IMR-90 (cell line): ENCODE results near the gene TGFBR2. TPM values are rescaled to one million over a fixed set of nuclear protein-coding genes. Genes with fewer than 3 reads are reported as not detected.

Experiments used
- ATAC-seq: fragments of 200-7000 bp; cut with Tn5 transposase; 2 replicates; pipeline ENCODE4 v1.9.1; 2020; ENCODE audit warnings: low read depth, mild to moderate bottlenecking, moderate library complexity
- BruUV-seq: library from RNA; stranded (reverse); fragments of 400-500 nt; replicated peaks from 2 replicates; lab custom pipeline; 2021; lab: Mats Ljungman, UMichigan
- CTCF ChIA-PET: fragments of 300-600 bp; formaldehyde crosslinking; extraction: SDS; loops from one replicate; lab custom pipeline; 2021; ENCODE audit warnings: antibody characterized with exemption; lab: Yijun Ruan, JAX
- POLR2A ChIA-PET: fragments of 300-600 bp; sonication (Branson Sonifier 250); formaldehyde crosslinking; loops from one replicate; lab custom pipeline; 2022; ENCODE audit warnings: antibody characterized with exemption; ENCODE audit not compliant: unreplicated experiment; lab: Charles Lee
- DNase-seq: peaks from one replicate; pipeline ENCODE4 v3.0.0; 2013
- H2AFZ ChIP-seq: replicated peaks from 2 replicates; pipeline ENCODE3; 2013; ENCODE audit warnings: low read length, mild to moderate bottlenecking; ENCODE audit not compliant: poor library complexity
- H2AK5ac ChIP-seq: 2 replicates; pipeline ENCODE4 v1.6.1; 2013; ENCODE audit warnings: low read depth, low read length, inconsistent platforms
- H2AK9ac ChIP-seq: replicated peaks from 2 replicates; pipeline ENCODE3; 2013; ENCODE audit warnings: mild to moderate bottlenecking, low read depth, low read length, moderate library complexity; ENCODE audit not compliant: poor library complexity
- H2BK120ac ChIP-seq: 2 replicates; pipeline ENCODE4 v1.6.1; 2013; ENCODE audit warnings: low read depth, low read length, inconsistent platforms
- H2BK15ac ChIP-seq: 3 replicates; pipeline ENCODE4 v1.6.1; 2013; ENCODE audit warnings: low read depth, low read length, inconsistent platforms
- H2BK20ac ChIP-seq: 2 replicates; pipeline ENCODE4 v1.6.1; 2013; ENCODE audit warnings: low read depth, mild to moderate bottlenecking, inconsistent platforms, low read length, moderate library complexity
- H2BK5ac ChIP-seq: 2 replicates; pipeline ENCODE4 v1.6.1; 2013; ENCODE audit warnings: mild to moderate bottlenecking, low read depth, low read length, inconsistent platforms; ENCODE audit not compliant: poor library complexity, severe bottlenecking
- H3K14ac ChIP-seq: replicated peaks from 2 replicates; pipeline ENCODE4 v1.6.1; 2013; ENCODE audit warnings: low read depth, low read length, inconsistent platforms
- H3K18ac ChIP-seq: 2 replicates; pipeline ENCODE4 v1.6.1; 2013; ENCODE audit warnings: low read depth, low read length, control low read depth
- H3K23ac ChIP-seq: 2 replicates; pipeline ENCODE4 v1.6.1; 2013; ENCODE audit warnings: low read depth, low read length, inconsistent platforms
- H3K27ac ChIP-seq: 2 replicates; pipeline ENCODE4 v1.5.1; 2013; ENCODE audit warnings: mild to moderate bottlenecking, control low read depth, low read length; ENCODE audit not compliant: insufficient read depth
- H3K27me3 ChIP-seq: 2 replicates; pipeline ENCODE4 v1.6.1; 2013; ENCODE audit warnings: low read length; ENCODE audit not compliant: control insufficient read depth, insufficient read depth
- H3K36me3 ChIP-seq: 2 replicates; pipeline ENCODE4 v1.6.1; 2013; ENCODE audit warnings: low read length, mixed read lengths; ENCODE audit not compliant: control insufficient read depth, insufficient read depth
- H3K4ac ChIP-seq: 2 replicates; pipeline ENCODE4 v1.6.1; 2013; ENCODE audit warnings: low read depth, low read length, inconsistent platforms
- H3K4me1 ChIP-seq: 2 replicates; pipeline ENCODE4 v1.6.1; 2013; ENCODE audit warnings: low read length, mixed read lengths; ENCODE audit not compliant: control insufficient read depth, insufficient read depth
- H3K4me2 ChIP-seq: 2 replicates; pipeline ENCODE4 v1.6.1; 2013; ENCODE audit warnings: low read depth, mild to moderate bottlenecking, control low read depth, low read length, moderate library complexity
- H3K4me3 ChIP-seq: 2 replicates; pipeline ENCODE4 v1.5.1; 2013; ENCODE audit warnings: low read depth, mild to moderate bottlenecking, control low read depth, low read length, moderate library complexity; ENCODE audit not compliant: insufficient read depth
- H3K56ac ChIP-seq: 2 replicates; pipeline ENCODE4 v1.6.1; 2013; ENCODE audit warnings: low read length, inconsistent platforms; ENCODE audit not compliant: insufficient read depth; ENCODE audit errors: extremely low read depth
- H3K79me1 ChIP-seq, 2 experiments: 2 replicates each; pipeline ENCODE4 v1.6.1; 2013; ENCODE audit warnings: low read length in 2 of 2, inconsistent platforms in 1 of 2, low read depth in 1 of 2
- H3K9ac ChIP-seq: 2 replicates; pipeline ENCODE4 v1.6.1; 2013; ENCODE audit warnings: low read depth, low read length, control low read depth
- H3K9me1 ChIP-seq: 2 replicates; pipeline ENCODE4 v1.6.1; 2013; ENCODE audit warnings: low read length, inconsistent platforms; ENCODE audit not compliant: insufficient read depth
- H3K9me3 ChIP-seq: 2 replicates; pipeline ENCODE4 v1.6.1; 2013; ENCODE audit warnings: low read length; ENCODE audit not compliant: control insufficient read depth, insufficient read depth
- H4K20me1 ChIP-seq: 2 replicates; pipeline ENCODE4 v1.6.1; 2013; ENCODE audit warnings: low read length, inconsistent platforms; ENCODE audit not compliant: insufficient read depth
- H4K5ac ChIP-seq: 2 replicates; pipeline ENCODE4 v1.6.1; 2013; ENCODE audit warnings: mild to moderate bottlenecking, low read depth, low read length, control low read depth
- H4K8ac ChIP-seq, 2 experiments: 2 replicates each; pipeline ENCODE4 v1.6.1; 2013; ENCODE audit warnings: low read depth in 2 of 2, low read length in 2 of 2, control low read depth in 1 of 2, inconsistent platforms in 1 of 2
- H4K91ac ChIP-seq: 2 replicates; pipeline ENCODE4 v1.6.1; 2013; ENCODE audit warnings: low read depth, low read length, inconsistent platforms; ENCODE audit not compliant: insufficient read depth
- BHLHE40 ChIP-seq: fragments of 150-350 bp; IDR thresholded peaks from 2 replicates; pipeline ENCODE4 v1.6.1; 2016; ENCODE audit warnings: mild to moderate bottlenecking, low read depth, low read length
- CTCF ChIP-seq: conservative IDR thresholded peaks from 2 replicates; pipeline ENCODE4 v1.5.1; 2012; ENCODE audit warnings: mild to moderate bottlenecking, low read depth, low read length, improper control_type of control experiment
- FOS ChIP-seq: fragments of 150-350 bp; IDR thresholded peaks from 2 replicates; pipeline ENCODE4 v1.6.1; 2016; ENCODE audit warnings: low read depth, low read length
- MAFK ChIP-seq: IDR thresholded peaks from 2 replicates; pipeline ENCODE4 v1.6.1; 2012; ENCODE audit warnings: low read depth, low read length, improper control_type of control experiment
- MXI1 ChIP-seq: IDR thresholded peaks from 2 replicates; pipeline ENCODE4 v1.6.1; 2012; ENCODE audit warnings: low read depth, mild to moderate bottlenecking, low read length, moderate library complexity, borderline replicate concordance
- POLR2A ChIP-seq: IDR thresholded peaks from 2 replicates; pipeline ENCODE4 v1.6.1; 2012; ENCODE audit warnings: mild to moderate bottlenecking, low read depth, low read length
- RAD21 ChIP-seq: IDR thresholded peaks from 2 replicates; pipeline ENCODE4 v1.6.1; 2012; ENCODE audit warnings: low read length, improper control_type of control experiment
- RCOR1 ChIP-seq: IDR thresholded peaks from 2 replicates; pipeline ENCODE4 v1.6.1; 2012; ENCODE audit warnings: mild to moderate bottlenecking, low read length, improper control_type of control experiment; ENCODE audit not compliant: insufficient replicate concordance
- SMC3 ChIP-seq: fragments of 150-350 bp; IDR thresholded peaks from 2 replicates; pipeline ENCODE4 v1.6.1; 2016; ENCODE audit warnings: low read depth, mild to moderate bottlenecking, antibody characterized with exemption, low read length, moderate library complexity
- WGBS, 2 experiments: methylation state at CpG; one replicate each; pipeline versions ENCODE4 v1.1.5 to v1.1.7; 2013; ENCODE audit warnings: missing lambda C conversion rate in 2 of 2; ENCODE audit not compliant: insufficient read length in 1 of 2; ENCODE audit errors: extremely low coverage in 2 of 2; 5-methylcytosine and 5-hydroxymethylcytosine counted together
- dilution Hi-C: fragments of 300-500 bp; cut with HindIII; formaldehyde crosslinking; loops from one replicate; pipeline ENCODE4 v1.14.3; 2018; ENCODE audit warnings: low sequenced_read_pairs; ENCODE audit not compliant: unreplicated experiment
- in situ Hi-C: fragments of 300-500 bp; cut with MboI; formaldehyde crosslinking; loops from 3 replicates; pipeline ENCODE4 v1.14.3; 2019; ENCODE audit warnings: low sequenced_read_pairs, inconsistent platforms, mixed read lengths
- intact Hi-C: fragments of 100-400 bp; cut with micrococcal nuclease; formaldehyde crosslinking; loops from 2 replicates; pipeline ENCODE4 v1.10.0; 2022
- polyA plus RNA-seq, 3 experiments: library from polyadenylated mRNA; depleted of rRNA; stranded (reverse); fragments of >200 nt; gene quantifications; 2 replicates each; pipeline ENCODE4 v1.2.3, GENCODE V29; 2012; ENCODE audit warnings: low replicate concordance in 1 of 3
- total RNA-seq: library from RNA; depleted of rRNA; stranded (reverse); fragments of >200 nt; gene quantifications from 2 replicates; pipeline ENCODE4 v1.2.3, GENCODE V29; 2012
- TF ChIP-seq, protein P1 (sequence below): fragments of 150-350 bp; IDR thresholded peaks from 2 replicates; pipeline ENCODE4 v1.6.1; 2016; ENCODE audit warnings: low read depth, mild to moderate bottlenecking, low read length, moderate library complexity, borderline replicate concordance
- TF ChIP-seq, protein P2 (sequence below): fragments of 150-350 bp; IDR thresholded peaks from 2 replicates; pipeline ENCODE4 v1.6.1; 2017; ENCODE audit warnings: mild to moderate bottlenecking, antibody characterized with exemption, low read length, low read depth

The TGFBR2 gene
- total and polyA plus RNA-seq, 2 of the 4 experiments (the other 2 are of a cell fraction): 63.7 to 87.5 TPM

- ATAC-seq (no peak), DNase-seq (no peak)
- Histone ChIP-seq H2BK5ac (no peak overlapping the region), H4K91ac (no peak overlapping the region), H3K27me3 (no peaks in the 10 kb centered on the region), H3K18ac (no peak overlapping the region; the same call in 1 of the 2 replicates), H2AK9ac (no peak overlapping the region), H2AK5ac (0 out of 2 replicates have a peak overlapping the region, but pooled peaks have one; percentile 6), H3K9ac (no peak overlapping the region), H3K36me3 (no peaks in the 10 kb centered on the region), H2BK15ac (peak overlapping the region; percentile 29; the same call in 1 of the 3 replicates), H3K4me1 (peaks cover 5% of the 10 kb centered on the region), H2BK20ac (0 out of 2 replicates have a peak overlapping the region, but pooled peaks have one; percentile 8), H3K56ac (no peak overlapping the region), H3K79me1 (no peaks in the 10 kb centered on the region), H3K23ac (no peak overlapping the region), H3K14ac (peak overlapping the region; percentile 33; the same call in 1 of the 2 replicates), H4K5ac (no peak overlapping the region), H4K20me1 (no peaks in the 10 kb centered on the region), H3K4ac (peak overlapping the region; percentile 28; the same call in 1 of the 2 replicates), H3K4me3 (no peak overlapping the region), H3K9me1 (peaks cover 3% of the 10 kb centered on the region), H2BK120ac (no peak overlapping the region), H3K4me2 (no peak overlapping the region), H4K8ac (no peak overlapping the region; a peak in 1 of 4 replicates), H3K9me3 (no peaks in the 10 kb centered on the region), H3K27ac (no peak overlapping the region), H2AFZ (no peak overlapping the region)
- dilution Hi-C loops: no loop called here
- ChIA-PET CTCF (no interaction called here), POLR2A (no interaction called here)
- TF ChIP-seq MXI1: no peak
- TF ChIP-seq MAFK: no peak
- TF ChIP-seq FOS: no peak
- TF ChIP-seq RCOR1: no peak
- TF ChIP-seq, protein P1, sequence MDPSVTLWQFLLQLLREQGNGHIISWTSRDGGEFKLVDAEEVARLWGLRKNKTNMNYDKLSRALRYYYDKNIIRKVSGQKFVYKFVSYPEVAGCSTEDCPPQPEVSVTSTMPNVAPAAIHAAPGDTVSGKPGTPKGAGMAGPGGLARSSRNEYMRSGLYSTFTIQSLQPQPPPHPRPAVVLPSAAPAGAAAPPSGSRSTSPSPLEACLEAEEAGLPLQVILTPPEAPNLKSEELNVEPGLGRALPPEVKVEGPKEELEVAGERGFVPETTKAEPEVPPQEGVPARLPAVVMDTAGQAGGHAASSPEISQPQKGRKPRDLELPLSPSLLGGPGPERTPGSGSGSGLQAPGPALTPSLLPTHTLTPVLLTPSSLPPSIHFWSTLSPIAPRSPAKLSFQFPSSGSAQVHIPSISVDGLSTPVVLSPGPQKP: no peak
- no peak for TF ChIP-seq SMC3
- no peak for TF ChIP-seq POLR2A
- TF ChIP-seq, protein P2, sequence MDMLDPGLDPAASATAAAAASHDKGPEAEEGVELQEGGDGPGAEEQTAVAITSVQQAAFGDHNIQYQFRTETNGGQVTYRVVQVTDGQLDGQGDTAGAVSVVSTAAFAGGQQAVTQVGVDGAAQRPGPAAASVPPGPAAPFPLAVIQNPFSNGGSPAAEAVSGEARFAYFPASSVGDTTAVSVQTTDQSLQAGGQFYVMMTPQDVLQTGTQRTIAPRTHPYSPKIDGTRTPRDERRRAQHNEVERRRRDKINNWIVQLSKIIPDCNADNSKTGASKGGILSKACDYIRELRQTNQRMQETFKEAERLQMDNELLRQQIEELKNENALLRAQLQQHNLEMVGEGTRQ: no peak
- no peak for TF ChIP-seq RAD21
- no peak for TF ChIP-seq CTCF
- no peak for TF ChIP-seq BHLHE40
- intact Hi-C loops: no loop called here
- BruUV-seq: no TSS peak
- no CpG with 5 or more reads among the region's 1 CpG for WGBS, 2 experiments
- in situ Hi-C loops: no loop called here
Measured at GRCh38 chr3:30723211-30723610, 116.8 kb downstream of the TGFBR2 start.
